Vagina (tissue), 2 donors: ENCODE results near the gene FES. TPM values are rescaled to one million over a fixed set of nuclear protein-coding genes. Genes with fewer than 3 reads are reported as not detected.
A peak's percentile ranks its signal among the peaks of the same experiment; 100 is the strongest.

ENCODE experiments used
- DNase-seq, 2 donors: peaks; one replicate each; pipeline ENCODE4 v3.0.0-alpha.2; 2017; ENCODE audit errors: extremely low spot score in 2 of 2
- H3K27ac ChIP-seq: fragments of 200-600 bp; sonication (generic); one replicate; pipeline ENCODE4 v1.5.1; 2019
- H3K27me3 ChIP-seq: fragments of 200-600 bp; sonication (generic); one replicate; pipeline ENCODE4 v1.5.1; 2019
- H3K36me3 ChIP-seq, 2 donors: fragments of 200-600 bp; sonication (generic); one replicate each; pipeline ENCODE4 v1.5.1; 2017 to 2019
- H3K4me1 ChIP-seq: fragments of 200-600 bp; sonication (generic); one replicate; pipeline ENCODE4 v1.5.1; 2019
- H3K4me3 ChIP-seq, 2 donors: fragments of 200-600 bp; sonication (generic); 1 replicate in 1 of 2; 2 replicates in 1 of 2; pipeline ENCODE4 v1.5.1; 2016 to 2019
- H3K9me3 ChIP-seq: fragments of 200-600 bp; sonication (generic); one replicate; pipeline ENCODE4 v1.5.1; 2019
- POLR2A ChIP-seq, 2 donors: fragments of 450-650 bp; IDR thresholded peaks; one replicate each; pipeline ENCODE4 v1.6.1; 2017; ENCODE audit warnings: antibody characterized with exemption in 2 of 2, mild to moderate bottlenecking in 2 of 2, moderate library complexity in 2 of 2
- POLR2AphosphoS5 ChIP-seq, 2 donors: sonication (generic); formaldehyde crosslinking; IDR thresholded peaks; one replicate each; pipeline ENCODE4 v1.9.0; 2017; ENCODE audit warnings: antibody characterized with exemption in 2 of 2, mild to moderate bottlenecking in 2 of 2, low read depth in 1 of 2; ENCODE audit not compliant: insufficient read depth in 1 of 2
- intact Hi-C: fragments of 100-400 bp; cut with DNase I; formaldehyde crosslinking; loops from one replicate; pipeline ENCODE4 v1.15.1; 2023
- total RNA-seq: library from RNA; depleted of rRNA; stranded (reverse); fragments of >200 nt; gene quantifications from one replicate; pipeline ENCODE4 v1.2.3, GENCODE V29; 2016
- TF ChIP-seq, protein P1 (sequence below), 3 experiments: fragments of 450-650 bp in 2 of 3; fragments of 200-600 bp in 1 of 3; sonication (generic) in 1 of 3; IDR thresholded peaks; one replicate each; pipeline ENCODE4 v1.5.1; 2017 to 2019; ENCODE audit warnings: antibody characterized with exemption in 3 of 3, mild to moderate bottlenecking in 2 of 3, moderate library complexity in 2 of 3

Gene FES
- total RNA-seq, 1 donor from 2014 or later: 47.4 TPM

DNA sequence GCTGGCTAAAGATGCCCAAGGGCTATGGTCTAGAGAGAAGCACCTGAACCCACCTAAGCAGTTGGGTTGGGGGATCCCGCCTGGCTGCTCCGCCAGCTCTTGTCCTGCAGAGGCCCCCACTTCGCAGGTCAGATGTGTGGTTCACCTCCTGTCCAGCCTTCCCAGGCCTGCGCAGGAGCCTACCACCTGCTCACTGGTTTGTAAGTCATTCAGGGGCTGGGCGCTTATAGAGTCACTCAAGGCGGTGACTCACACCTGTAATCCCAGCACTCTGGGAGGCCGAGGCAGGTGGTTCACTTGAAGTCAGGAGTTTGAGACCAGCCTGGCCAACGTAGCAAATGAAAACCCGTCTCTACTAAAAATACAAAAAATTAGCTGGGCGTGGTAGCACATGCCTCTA is 19.8 kb upstream of the FES start:
- Histone ChIP-seq H3K4me1 (peaks cover 17% of the 10 kb centered on the region), H3K4me3 (no peak overlapping the region), H3K27me3 (no peaks in the 10 kb centered on the region), H3K27ac (no peak overlapping the region), H3K9me3 (no peaks in the 10 kb centered on the region), H3K36me3 (no peaks in the 10 kb centered on the region)
- DNase-seq: no peak
- no peak for TF ChIP-seq POLR2AphosphoS5 (IDR thresholded peaks at IDR 0.05; ENCODE audit: insufficient read depth in 1 of 2, low read depth in 1 of 2)
- TF ChIP-seq, protein P1, sequence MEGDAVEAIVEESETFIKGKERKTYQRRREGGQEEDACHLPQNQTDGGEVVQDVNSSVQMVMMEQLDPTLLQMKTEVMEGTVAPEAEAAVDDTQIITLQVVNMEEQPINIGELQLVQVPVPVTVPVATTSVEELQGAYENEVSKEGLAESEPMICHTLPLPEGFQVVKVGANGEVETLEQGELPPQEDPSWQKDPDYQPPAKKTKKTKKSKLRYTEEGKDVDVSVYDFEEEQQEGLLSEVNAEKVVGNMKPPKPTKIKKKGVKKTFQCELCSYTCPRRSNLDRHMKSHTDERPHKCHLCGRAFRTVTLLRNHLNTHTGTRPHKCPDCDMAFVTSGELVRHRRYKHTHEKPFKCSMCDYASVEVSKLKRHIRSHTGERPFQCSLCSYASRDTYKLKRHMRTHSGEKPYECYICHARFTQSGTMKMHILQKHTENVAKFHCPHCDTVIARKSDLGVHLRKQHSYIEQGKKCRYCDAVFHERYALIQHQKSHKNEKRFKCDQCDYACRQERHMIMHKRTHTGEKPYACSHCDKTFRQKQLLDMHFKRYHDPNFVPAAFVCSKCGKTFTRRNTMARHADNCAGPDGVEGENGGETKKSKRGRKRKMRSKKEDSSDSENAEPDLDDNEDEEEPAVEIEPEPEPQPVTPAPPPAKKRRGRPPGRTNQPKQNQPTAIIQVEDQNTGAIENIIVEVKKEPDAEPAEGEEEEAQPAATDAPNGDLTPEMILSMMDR (IDR thresholded peaks at IDR 0.05): no peak
- no peak for TF ChIP-seq POLR2A (IDR thresholded peaks at IDR 0.05)
- intact Hi-C loops: loop anchor here (2.0 kb wide), 1 partner anchor 62 kb away; no protein-coding TSS in a partner anchor

DNA sequence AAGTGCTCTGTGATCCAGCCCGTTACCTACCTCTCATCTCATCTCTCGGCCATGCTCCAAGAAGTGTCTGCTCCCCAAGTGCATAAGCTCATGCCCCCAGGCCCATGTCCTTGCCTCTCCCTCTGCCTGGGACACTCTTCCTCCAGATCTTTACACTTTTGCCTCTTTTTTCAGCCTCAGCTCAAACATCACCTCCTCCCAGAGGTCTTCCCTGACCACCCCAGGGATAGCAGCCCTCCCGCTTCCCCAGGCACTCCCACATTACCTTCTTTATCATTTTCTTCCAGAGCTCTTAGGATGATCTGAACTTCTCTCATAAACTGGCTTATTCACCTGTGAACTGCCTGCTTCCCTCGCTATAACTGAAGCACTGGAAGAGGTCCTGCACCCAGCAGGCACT is 18.6 kb upstream of the FES start:
- H3K9me3 ChIP-seq: no peaks in the 10 kb centered on the region
- intact Hi-C loops: loop anchor here (2.0 kb wide), 1 partner anchor 61 kb away; no protein-coding TSS in a partner anchor
- no peak for DNase-seq
- H3K27me3 ChIP-seq: no peaks in the 10 kb centered on the region
- H3K36me3 ChIP-seq: no peaks in the 10 kb centered on the region
- no peak overlapping the region for H3K27ac ChIP-seq
- H3K4me1 ChIP-seq: peaks cover 29% of the 10 kb centered on the region
- TF ChIP-seq, protein P1 (IDR thresholded peaks at IDR 0.05): no peak
- no peak for TF ChIP-seq POLR2A (IDR thresholded peaks at IDR 0.05)
- TF ChIP-seq POLR2AphosphoS5 (IDR thresholded peaks at IDR 0.05; ENCODE audit: insufficient read depth in 1 of 2, low read depth in 1 of 2): no peak
- H3K4me3 ChIP-seq: no peak overlapping the region

DNA sequence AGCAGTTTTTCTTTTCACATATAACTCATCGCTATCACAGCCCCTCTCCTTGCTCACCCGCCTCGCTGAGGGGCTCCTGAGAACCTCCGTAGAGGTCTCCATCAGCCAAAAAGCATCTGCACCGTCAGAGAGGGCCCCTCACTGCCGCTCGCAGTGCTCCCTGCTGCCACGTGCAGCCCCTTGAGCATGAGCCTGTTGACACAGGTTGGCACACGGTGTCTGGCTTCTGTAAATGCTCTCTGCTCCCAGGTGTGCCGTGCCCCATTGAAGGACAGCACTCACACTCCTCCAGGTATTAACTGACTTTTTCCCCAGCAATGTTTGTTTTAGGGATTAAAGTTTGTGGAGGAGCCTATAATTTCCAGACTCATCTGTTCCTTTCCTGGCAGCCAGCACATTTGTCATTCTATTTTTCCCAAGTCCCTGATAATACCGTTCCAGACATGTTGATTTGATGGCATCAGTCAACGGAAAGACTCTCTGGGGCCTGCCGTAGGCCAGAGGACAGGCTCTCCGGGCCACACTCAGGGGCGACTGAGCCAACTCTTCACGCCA is 18.1 kb upstream of the FES start:
- Histone ChIP-seq H3K27me3 (no peaks in the 10 kb centered on the region), H3K27ac (no peak overlapping the region), H3K36me3 (no peaks in the 10 kb centered on the region), H3K4me3 (no peak overlapping the region), H3K4me1 (peaks cover 32% of the 10 kb centered on the region), H3K9me3 (no peaks in the 10 kb centered on the region)
- intact Hi-C loops: no loop called here
- DNase-seq: no peak
- TF ChIP-seq POLR2AphosphoS5 (IDR thresholded peaks at IDR 0.05; ENCODE audit: insufficient read depth in 1 of 2, low read depth in 1 of 2): no peak
- TF ChIP-seq, protein P1 (IDR thresholded peaks at IDR 0.05): no peak
- no peak for TF ChIP-seq POLR2A (IDR thresholded peaks at IDR 0.05)

DNA sequence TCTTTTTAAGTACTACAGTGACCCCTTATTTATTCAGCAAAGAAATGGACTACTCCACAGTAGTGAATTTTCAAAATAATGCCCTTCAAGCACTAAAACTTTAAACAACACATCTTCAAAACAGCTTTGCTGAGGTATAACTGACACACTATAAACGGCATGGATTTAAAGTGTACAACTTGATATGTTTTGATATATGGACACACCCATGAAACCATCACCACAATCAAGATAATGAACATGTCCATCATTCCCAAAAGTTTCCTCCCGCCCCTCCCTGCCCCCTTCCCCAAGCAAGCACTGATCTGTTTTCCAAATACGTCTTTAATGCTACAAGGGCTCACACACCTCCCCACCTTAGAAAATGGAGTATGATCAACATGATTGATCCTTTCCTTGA is 17.5 kb upstream of the FES start:
- intact Hi-C loops: no loop called here
- Histone ChIP-seq H3K27ac (no peak overlapping the region), H3K4me3 (no peak overlapping the region), H3K9me3 (no peaks in the 10 kb centered on the region), H3K4me1 (peaks cover 32% of the 10 kb centered on the region), H3K27me3 (no peaks in the 10 kb centered on the region), H3K36me3 (no peaks in the 10 kb centered on the region)
- no peak for TF ChIP-seq POLR2AphosphoS5 (IDR thresholded peaks at IDR 0.05; ENCODE audit: insufficient read depth in 1 of 2, low read depth in 1 of 2)
- TF ChIP-seq, protein P1 (IDR thresholded peaks at IDR 0.05): no peak
- TF ChIP-seq POLR2A (IDR thresholded peaks at IDR 0.05): no peak
- no peak for DNase-seq

DNA sequence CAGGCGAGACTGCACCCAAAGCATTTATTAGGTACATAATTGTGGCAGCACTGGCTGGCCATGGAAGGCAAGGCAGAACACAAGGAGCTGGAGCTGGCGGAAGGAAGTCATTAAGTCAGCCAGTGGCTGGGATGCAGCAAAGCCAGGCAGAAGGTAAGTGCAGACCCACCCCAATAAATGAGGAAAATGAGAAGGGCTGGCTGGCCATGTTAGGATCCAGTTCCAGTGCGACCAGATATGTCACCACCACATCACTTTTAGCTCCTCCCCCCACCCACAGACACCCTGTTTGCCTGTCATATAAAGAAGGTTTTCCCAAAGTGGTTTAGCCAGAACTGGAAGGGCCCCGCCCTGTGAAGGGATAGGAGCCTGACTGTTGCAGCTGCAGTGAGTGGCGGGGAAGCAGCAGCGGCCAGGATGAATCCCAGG is 16.0 kb upstream of the FES start, which contains the start of gene FURIN:
FURIN (plus strand) TSS at position 328 of the 429 bp plus-strand sequence. CDS start 7,153 bp downstream, outside the sequence.
- Histone ChIP-seq H3K9me3 (no peaks in the 10 kb centered on the region), H3K4me3 (no peak within 1 kb of the TSS)
- TF ChIP-seq POLR2A (IDR thresholded peaks at IDR 0.05) (no peak), POLR2AphosphoS5 (IDR thresholded peaks at IDR 0.05; ENCODE audit: insufficient read depth in 1 of 2, low read depth in 1 of 2) (peak in 1 of 2 donors; percentile 44)

More for the DNA sequence above, 16.0 kb upstream of the FES start, which contains the start of gene FURIN:
- Histone ChIP-seq H3K27ac (peak within 1 kb of the TSS; percentile 89), H3K4me1 (peaks cover 44% of the 10 kb centered on the region), H3K36me3 (no peaks in the 10 kb centered on the region), H3K27me3 (no peaks in the 10 kb centered on the region)
- DNase-seq: no peak
- intact Hi-C loops: no loop called here
